Suprapubic skin (tissue), 4 donors: Measurements from ENCODE around the gene NKRF. TPM values are rescaled to one million over a fixed set of nuclear protein-coding genes. Genes with fewer than 3 reads are reported as not detected.
"Not testable (repeated sequence)": the region's sequence is repeated elsewhere in the genome, so short reads cannot be mapped to it uniquely, and the experiment has no call there.

ENCODE experiments used
- DNase-seq, 2 donors: peaks; one replicate each; pipeline ENCODE4 v3.0.0-alpha.2; 2019; ENCODE audit warnings: low spot score in 2 of 2
- H3K27ac ChIP-seq: fragments of 200-600 bp; sonication (generic); one replicate; pipeline ENCODE4 v1.5.1; 2019
- H3K27me3 ChIP-seq: fragments of 200-600 bp; sonication (generic); one replicate; pipeline ENCODE4 v1.5.1; 2019
- H3K36me3 ChIP-seq: fragments of 200-600 bp; sonication (generic); one replicate; pipeline ENCODE4 v1.5.1; 2019
- H3K4me1 ChIP-seq: fragments of 200-600 bp; sonication (generic); one replicate; pipeline ENCODE4 v1.5.1; 2019
- H3K4me3 ChIP-seq: fragments of 200-600 bp; sonication (generic); one replicate; pipeline ENCODE4 v1.5.1; 2019; ENCODE audit warnings: mild to moderate bottlenecking
- H3K9me3 ChIP-seq: fragments of 200-600 bp; sonication (generic); one replicate; pipeline ENCODE4 v1.5.1; 2019
- EP300 ChIP-seq: sonication (generic); formaldehyde crosslinking; IDR thresholded peaks from one replicate; pipeline ENCODE4 v1.6.1; 2017; ENCODE audit warnings: antibody characterized with exemption
- POLR2A ChIP-seq, 2 donors: fragments of 450-650 bp; IDR thresholded peaks; one replicate each; pipeline ENCODE4 v1.6.1; 2017; ENCODE audit warnings: antibody characterized with exemption in 2 of 2, mild to moderate bottlenecking in 2 of 2, moderate library complexity in 2 of 2
- POLR2AphosphoS5 ChIP-seq, 3 donors: sonication (generic); formaldehyde crosslinking; IDR thresholded peaks; one replicate each; pipeline ENCODE4 v1.6.1; 2017; ENCODE audit warnings: antibody characterized with exemption in 3 of 3
- WGBS: methylation state at CpG from one replicate; pipeline ENCODE4 v1.1.5; 2018; 5-methylcytosine and 5-hydroxymethylcytosine counted together
- total RNA-seq, 4 donors: library from RNA; depleted of rRNA; stranded (reverse); fragments of >200 nt; gene quantifications; one replicate each; pipeline ENCODE4 v1.1.0, GENCODE V29; 2016
- TF ChIP-seq, protein P1 (sequence below), 2 donors: fragments of 200-600 bp in 1 of 2; fragments of 450-650 bp in 1 of 2; sonication (generic) in 1 of 2; IDR thresholded peaks; one replicate each; pipeline ENCODE4 v1.5.1; 2016 to 2019; ENCODE audit warnings: antibody characterized with exemption in 2 of 2, mild to moderate bottlenecking in 1 of 2, moderate library complexity in 1 of 2

NKRF gene
- total RNA-seq, 4 donors from 2014 or later, result 9.7 to 13.6 (median 11.9) TPM

DNA sequence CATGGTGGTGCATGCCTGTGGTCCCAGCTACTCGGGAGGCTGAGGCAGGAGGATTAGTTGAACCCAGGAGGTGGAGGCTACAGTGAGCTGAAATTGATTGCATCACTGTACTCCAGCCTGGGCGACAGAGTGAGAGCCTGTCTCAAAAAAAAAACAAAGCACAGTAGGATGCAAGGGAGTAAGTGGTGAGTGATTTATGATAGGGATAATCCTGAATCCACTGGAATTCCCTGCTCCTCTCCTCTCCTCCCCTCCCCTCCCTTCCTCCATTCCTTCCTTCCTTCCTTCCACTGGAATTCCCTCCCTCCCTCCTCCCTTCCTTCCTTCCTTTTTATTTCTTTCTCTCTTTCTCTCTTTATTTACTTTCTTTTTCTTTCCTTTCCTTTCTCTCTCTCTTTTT, 40.9 kb upstream of the NKRF start:
- TF ChIP-seq EP300 (no peak), POLR2A (IDR thresholded peaks at IDR 0.05) (no peak), POLR2AphosphoS5 (IDR thresholded peaks at IDR 0.05) (no peak)
- TF ChIP-seq, protein P1, sequence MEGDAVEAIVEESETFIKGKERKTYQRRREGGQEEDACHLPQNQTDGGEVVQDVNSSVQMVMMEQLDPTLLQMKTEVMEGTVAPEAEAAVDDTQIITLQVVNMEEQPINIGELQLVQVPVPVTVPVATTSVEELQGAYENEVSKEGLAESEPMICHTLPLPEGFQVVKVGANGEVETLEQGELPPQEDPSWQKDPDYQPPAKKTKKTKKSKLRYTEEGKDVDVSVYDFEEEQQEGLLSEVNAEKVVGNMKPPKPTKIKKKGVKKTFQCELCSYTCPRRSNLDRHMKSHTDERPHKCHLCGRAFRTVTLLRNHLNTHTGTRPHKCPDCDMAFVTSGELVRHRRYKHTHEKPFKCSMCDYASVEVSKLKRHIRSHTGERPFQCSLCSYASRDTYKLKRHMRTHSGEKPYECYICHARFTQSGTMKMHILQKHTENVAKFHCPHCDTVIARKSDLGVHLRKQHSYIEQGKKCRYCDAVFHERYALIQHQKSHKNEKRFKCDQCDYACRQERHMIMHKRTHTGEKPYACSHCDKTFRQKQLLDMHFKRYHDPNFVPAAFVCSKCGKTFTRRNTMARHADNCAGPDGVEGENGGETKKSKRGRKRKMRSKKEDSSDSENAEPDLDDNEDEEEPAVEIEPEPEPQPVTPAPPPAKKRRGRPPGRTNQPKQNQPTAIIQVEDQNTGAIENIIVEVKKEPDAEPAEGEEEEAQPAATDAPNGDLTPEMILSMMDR (IDR thresholded peaks at IDR 0.05), result no peak
- no peaks in the 10 kb centered on the region for H3K9me3 ChIP-seq
- no peak overlapping the region for H3K27ac ChIP-seq
- H3K4me1 ChIP-seq, result no peaks in the 10 kb centered on the region
- no peak for DNase-seq
- H3K27me3 ChIP-seq, result no peaks in the 10 kb centered on the region
- WGBS, result 74% methylated on average over 2 of the region's 2 CpGs
- H3K36me3 ChIP-seq, result no peaks in the 10 kb centered on the region
- H3K4me3 ChIP-seq, result no peak overlapping the region

GRCh38 chrX:119646515-119646914, 40.3 kb upstream of the NKRF start:
- H3K27ac ChIP-seq, result no peak overlapping the region
- H3K9me3 ChIP-seq, result no peaks in the 10 kb centered on the region
- H3K4me1 ChIP-seq, result no peaks in the 10 kb centered on the region
- no peak for DNase-seq
- no peak overlapping the region for H3K4me3 ChIP-seq
- no peaks in the 10 kb centered on the region for H3K27me3 ChIP-seq
- TF ChIP-seq, protein P1 (IDR thresholded peaks at IDR 0.05), result no peak
- TF ChIP-seq POLR2AphosphoS5 (IDR thresholded peaks at IDR 0.05) (no peak), EP300 (no peak), POLR2A (IDR thresholded peaks at IDR 0.05) (no peak)
- no peaks in the 10 kb centered on the region for H3K36me3 ChIP-seq
- WGBS, result 90% methylated on average over 4 of the region's 4 CpGs

- no peak for DNase-seq
- Histone ChIP-seq H3K36me3 (no peaks in the 10 kb centered on the region), H3K4me3 (no peak overlapping the region), H3K27ac (no peak overlapping the region), H3K9me3 (no peaks in the 10 kb centered on the region), H3K4me1 (no peaks in the 10 kb centered on the region), H3K27me3 (no peaks in the 10 kb centered on the region)
- WGBS, result 86% methylated on average over 6 of the region's 8 CpGs
- TF ChIP-seq POLR2AphosphoS5 (IDR thresholded peaks at IDR 0.05), result no peak
- no peak for TF ChIP-seq EP300
- TF ChIP-seq POLR2A (IDR thresholded peaks at IDR 0.05), result no peak
- TF ChIP-seq, protein P1 (IDR thresholded peaks at IDR 0.05), result no peak
These were observed 37.5 kb upstream of the NKRF start for GRCh38 chrX:119643696-119644095.

GRCh38 chrX:119640731-119641170, 34.5 kb upstream of the NKRF start:
- no peaks in the 10 kb centered on the region for H3K9me3 ChIP-seq
- no peak overlapping the region for H3K27ac ChIP-seq
- no peaks in the 10 kb centered on the region for H3K27me3 ChIP-seq
- DNase-seq, result no peak
- H3K36me3 ChIP-seq, result no peaks in the 10 kb centered on the region
- no peak overlapping the region for H3K4me3 ChIP-seq
- TF ChIP-seq, protein P1 (IDR thresholded peaks at IDR 0.05), result no peak
- TF ChIP-seq EP300 (no peak), POLR2A (IDR thresholded peaks at IDR 0.05) (no peak), POLR2AphosphoS5 (IDR thresholded peaks at IDR 0.05) (no peak)
- no peaks in the 10 kb centered on the region for H3K4me1 ChIP-seq
- WGBS, result 65% methylated on average over 5 of the region's 5 CpGs

DNA sequence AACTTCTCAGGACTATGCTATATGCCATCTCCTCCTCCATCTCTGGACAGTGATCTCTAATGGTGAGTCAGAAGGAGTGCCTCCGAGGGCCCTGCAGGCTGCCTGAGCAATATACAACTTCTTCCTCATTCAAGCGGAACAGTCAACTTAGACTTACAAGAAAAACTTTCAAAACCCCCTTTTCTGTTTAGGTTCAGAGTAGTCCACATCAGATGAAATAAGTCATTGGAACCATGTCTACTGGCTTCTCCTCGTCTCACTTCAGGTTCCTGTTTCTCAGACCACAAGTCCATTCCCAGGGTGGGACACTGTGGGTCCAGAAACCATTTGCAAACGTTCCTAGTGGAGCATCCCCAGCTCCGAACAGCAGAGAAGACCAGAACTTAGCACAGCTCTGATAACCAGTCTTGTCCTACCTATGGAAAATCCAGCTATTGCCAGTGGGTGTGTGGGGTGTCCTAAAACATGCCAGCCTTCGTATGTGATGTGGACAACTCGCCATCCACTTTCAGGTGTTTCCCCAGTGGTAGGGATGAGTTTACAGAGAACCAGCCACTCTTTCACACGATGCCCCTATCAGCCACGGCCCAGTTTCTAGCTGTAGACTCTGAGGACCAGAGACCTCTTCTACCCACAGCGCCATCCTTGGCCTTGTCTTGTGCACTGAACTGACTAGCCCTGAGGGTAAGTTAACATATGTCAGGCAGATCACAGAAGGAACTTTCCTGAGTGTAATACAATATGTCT, 32.7 kb upstream of the NKRF start:
- no peaks in the 10 kb centered on the region for H3K36me3 ChIP-seq
- no peak overlapping the region for H3K27ac ChIP-seq
- no peaks in the 10 kb centered on the region for H3K27me3 ChIP-seq
- DNase-seq, result no peak
- no peaks in the 10 kb centered on the region for H3K9me3 ChIP-seq
- H3K4me3 ChIP-seq, result no peak overlapping the region
- 76% methylated on average over 10 of the region's 10 CpGs for WGBS
- no peaks in the 10 kb centered on the region for H3K4me1 ChIP-seq
- TF ChIP-seq POLR2A (IDR thresholded peaks at IDR 0.05) (no peak), EP300 (no peak), POLR2AphosphoS5 (IDR thresholded peaks at IDR 0.05) (no peak)
- TF ChIP-seq, protein P1 (IDR thresholded peaks at IDR 0.05), result no peak

DNA sequence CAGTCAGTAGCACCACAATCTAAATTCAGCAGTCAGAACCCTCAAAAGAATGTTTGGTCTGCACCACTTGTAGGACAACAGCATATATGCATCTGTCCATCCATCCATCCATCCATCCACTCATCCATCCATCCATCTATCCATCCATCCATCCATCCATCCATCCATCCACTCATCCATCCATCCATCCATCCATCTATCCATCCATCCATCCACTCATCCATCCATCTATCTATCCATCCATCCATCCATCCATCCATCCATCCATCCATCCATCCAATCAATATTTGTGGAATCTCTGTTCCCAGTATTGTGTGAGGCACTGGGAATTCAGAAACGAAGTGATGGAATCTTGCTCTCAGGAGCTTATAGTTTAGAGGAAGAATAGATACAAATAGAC, 31.2 kb upstream of the NKRF start:
- not testable (repeated sequence) for H3K4me1 ChIP-seq, H3K27me3 ChIP-seq, H3K4me3 ChIP-seq, H3K36me3 ChIP-seq, H3K27ac ChIP-seq, H3K9me3 ChIP-seq, DNase-seq
- 30% methylated on average over 1 of the region's 1 CpG for WGBS
